ENCODE results near the gene KPRP.

DNA sequence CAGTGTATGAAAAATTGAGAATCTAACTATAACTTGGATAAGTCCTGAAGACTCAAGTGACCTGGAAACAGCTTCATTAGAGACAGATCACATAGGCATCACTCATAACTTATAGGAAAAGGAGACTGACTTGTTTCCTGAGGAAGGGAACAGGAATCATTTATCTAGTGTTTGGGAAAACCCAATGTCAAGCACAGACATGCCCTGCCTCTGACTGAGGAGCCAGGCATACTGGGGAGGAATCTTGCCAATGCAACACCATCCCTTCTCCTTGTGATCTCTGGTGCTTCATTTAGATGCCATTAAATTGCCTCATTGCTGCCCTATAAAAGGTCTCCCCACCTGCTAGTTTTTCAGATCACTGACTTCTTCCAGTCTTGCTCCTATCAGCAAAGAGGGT, 39.6 kb upstream of the KPRP start:
- TF ChIP-seq, protein P1, sequence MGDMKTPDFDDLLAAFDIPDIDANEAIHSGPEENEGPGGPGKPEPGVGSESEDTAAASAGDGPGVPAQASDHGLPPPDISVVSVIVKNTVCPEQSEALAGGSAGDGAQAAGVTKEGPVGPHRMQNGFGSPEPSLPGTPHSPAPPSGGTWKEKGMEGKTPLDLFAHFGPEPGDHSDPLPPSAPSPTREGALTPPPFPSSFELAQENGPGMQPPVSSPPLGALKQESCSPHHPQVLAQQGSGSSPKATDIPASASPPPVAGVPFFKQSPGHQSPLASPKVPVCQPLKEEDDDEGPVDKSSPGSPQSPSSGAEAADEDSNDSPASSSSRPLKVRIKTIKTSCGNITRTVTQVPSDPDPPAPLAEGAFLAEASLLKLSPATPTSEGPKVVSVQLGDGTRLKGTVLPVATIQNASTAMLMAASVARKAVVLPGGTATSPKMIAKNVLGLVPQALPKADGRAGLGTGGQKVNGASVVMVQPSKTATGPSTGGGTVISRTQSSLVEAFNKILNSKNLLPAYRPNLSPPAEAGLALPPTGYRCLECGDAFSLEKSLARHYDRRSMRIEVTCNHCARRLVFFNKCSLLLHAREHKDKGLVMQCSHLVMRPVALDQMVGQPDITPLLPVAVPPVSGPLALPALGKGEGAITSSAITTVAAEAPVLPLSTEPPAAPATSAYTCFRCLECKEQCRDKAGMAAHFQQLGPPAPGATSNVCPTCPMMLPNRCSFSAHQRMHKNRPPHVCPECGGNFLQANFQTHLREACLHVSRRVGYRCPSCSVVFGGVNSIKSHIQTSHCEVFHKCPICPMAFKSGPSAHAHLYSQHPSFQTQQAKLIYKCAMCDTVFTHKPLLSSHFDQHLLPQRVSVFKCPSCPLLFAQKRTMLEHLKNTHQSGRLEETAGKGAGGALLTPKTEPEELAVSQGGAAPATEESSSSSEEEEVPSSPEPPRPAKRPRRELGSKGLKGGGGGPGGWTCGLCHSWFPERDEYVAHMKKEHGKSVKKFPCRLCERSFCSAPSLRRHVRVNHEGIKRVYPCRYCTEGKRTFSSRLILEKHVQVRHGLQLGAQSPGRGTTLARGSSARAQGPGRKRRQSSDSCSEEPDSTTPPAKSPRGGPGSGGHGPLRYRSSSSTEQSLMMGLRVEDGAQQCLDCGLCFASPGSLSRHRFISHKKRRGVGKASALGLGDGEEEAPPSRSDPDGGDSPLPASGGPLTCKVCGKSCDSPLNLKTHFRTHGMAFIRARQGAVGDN (CRISPR knock-in tag; IDR thresholded peaks at IDR 0.05) = no peak
- TF ChIP-seq, protein P2, sequence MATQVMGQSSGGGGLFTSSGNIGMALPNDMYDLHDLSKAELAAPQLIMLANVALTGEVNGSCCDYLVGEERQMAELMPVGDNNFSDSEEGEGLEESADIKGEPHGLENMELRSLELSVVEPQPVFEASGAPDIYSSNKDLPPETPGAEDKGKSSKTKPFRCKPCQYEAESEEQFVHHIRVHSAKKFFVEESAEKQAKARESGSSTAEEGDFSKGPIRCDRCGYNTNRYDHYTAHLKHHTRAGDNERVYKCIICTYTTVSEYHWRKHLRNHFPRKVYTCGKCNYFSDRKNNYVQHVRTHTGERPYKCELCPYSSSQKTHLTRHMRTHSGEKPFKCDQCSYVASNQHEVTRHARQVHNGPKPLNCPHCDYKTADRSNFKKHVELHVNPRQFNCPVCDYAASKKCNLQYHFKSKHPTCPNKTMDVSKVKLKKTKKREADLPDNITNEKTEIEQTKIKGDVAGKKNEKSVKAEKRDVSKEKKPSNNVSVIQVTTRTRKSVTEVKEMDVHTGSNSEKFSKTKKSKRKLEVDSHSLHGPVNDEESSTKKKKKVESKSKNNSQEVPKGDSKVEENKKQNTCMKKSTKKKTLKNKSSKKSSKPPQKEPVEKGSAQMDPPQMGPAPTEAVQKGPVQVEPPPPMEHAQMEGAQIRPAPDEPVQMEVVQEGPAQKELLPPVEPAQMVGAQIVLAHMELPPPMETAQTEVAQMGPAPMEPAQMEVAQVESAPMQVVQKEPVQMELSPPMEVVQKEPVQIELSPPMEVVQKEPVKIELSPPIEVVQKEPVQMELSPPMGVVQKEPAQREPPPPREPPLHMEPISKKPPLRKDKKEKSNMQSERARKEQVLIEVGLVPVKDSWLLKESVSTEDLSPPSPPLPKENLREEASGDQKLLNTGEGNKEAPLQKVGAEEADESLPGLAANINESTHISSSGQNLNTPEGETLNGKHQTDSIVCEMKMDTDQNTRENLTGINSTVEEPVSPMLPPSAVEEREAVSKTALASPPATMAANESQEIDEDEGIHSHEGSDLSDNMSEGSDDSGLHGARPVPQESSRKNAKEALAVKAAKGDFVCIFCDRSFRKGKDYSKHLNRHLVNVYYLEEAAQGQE (IDR thresholded peaks at IDR 0.05; ENCODE audit: borderline replicate concordance in 1 of 2, low read depth in 1 of 2, low read length in 2 of 2) = no peak
- TF ChIP-seq, protein P3, sequence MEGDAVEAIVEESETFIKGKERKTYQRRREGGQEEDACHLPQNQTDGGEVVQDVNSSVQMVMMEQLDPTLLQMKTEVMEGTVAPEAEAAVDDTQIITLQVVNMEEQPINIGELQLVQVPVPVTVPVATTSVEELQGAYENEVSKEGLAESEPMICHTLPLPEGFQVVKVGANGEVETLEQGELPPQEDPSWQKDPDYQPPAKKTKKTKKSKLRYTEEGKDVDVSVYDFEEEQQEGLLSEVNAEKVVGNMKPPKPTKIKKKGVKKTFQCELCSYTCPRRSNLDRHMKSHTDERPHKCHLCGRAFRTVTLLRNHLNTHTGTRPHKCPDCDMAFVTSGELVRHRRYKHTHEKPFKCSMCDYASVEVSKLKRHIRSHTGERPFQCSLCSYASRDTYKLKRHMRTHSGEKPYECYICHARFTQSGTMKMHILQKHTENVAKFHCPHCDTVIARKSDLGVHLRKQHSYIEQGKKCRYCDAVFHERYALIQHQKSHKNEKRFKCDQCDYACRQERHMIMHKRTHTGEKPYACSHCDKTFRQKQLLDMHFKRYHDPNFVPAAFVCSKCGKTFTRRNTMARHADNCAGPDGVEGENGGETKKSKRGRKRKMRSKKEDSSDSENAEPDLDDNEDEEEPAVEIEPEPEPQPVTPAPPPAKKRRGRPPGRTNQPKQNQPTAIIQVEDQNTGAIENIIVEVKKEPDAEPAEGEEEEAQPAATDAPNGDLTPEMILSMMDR (CRISPR knock-in tag; IDR thresholded peaks at IDR 0.05) = no peak
- no peak for TF ChIP-seq ZFP1 (CRISPR knock-in tag; IDR thresholded peaks at IDR 0.05)
- no peak for TF ChIP-seq TEAD2 (CRISPR knock-in tag; IDR thresholded peaks at IDR 0.05)
- TF ChIP-seq SUZ12 (IDR thresholded peaks at IDR 0.05; ENCODE audit: low read depth, low read length) = no peak
- TF ChIP-seq TAF1 (CRISPR knock-in tag; IDR thresholded peaks at IDR 0.05) = no peak
- no peak for TF ChIP-seq REL (CRISPR knock-in tag; conservative IDR thresholded peaks at IDR 0.05)
- TF ChIP-seq CREB1 (IDR thresholded peaks at IDR 0.05) = no peak
- no peak for TF ChIP-seq CREB1 (CRISPR knock-in tag; IDR thresholded peaks at IDR 0.05)
